Hematopoietic multipotent progenitor cell treated with erythropoietin and hydrocortisone succinate and interleukin-3 and kit ligand, for 8 days (in vitro differentiated cells): Measurements from ENCODE around the gene HERPUD1.
"Not testable (repeated sequence)": the region's sequence is repeated elsewhere in the genome, so short reads cannot be mapped to it uniquely, and the experiment has no call there.

Experiments used
- DNase-seq: peaks from one replicate; pipeline ENCODE4 v3.0.0-alpha.2; 2015

Gene HERPUD1

GRCh38 chr16:56961851-56962281, 29.9 kb downstream of the HERPUD1 start, which contains the start of gene CETP:
Gene CETP (plus strand): TSS chr16:56961950. CDS start chr16:56961980, 30 bp downstream.
- DNase-seq: no peak

GRCh38 chr16:56964243-56965148, 32.6 kb downstream of the HERPUD1 start:
- DNase-seq: peak; percentile 91

- DNase-seq: no peak
These were observed 33.5 kb downstream of the HERPUD1 start for GRCh38 chr16:56965149-56966092.

GRCh38 chr16:56966093-56966475, 34.1 kb downstream of the HERPUD1 start:
- no peak for DNase-seq

- no peak for DNase-seq
These were observed 35.8 kb downstream of the HERPUD1 start for GRCh38 chr16:56967733-56968132.

GRCh38 chr16:56969769-56970168, 37.8 kb downstream of the HERPUD1 start:
- DNase-seq: no peak

GRCh38 chr16:56970934-56971767, 39.2 kb downstream of the HERPUD1 start:
- DNase-seq: no peak

GRCh38 chr16:56971768-56972043, 39.8 kb downstream of the HERPUD1 start:
- DNase-seq: no peak

- DNase-seq: no peak
These were observed 40.7 kb downstream of the HERPUD1 start for GRCh38 chr16:56972403-56973293.

- no peak for DNase-seq
These were observed 41.4 kb downstream of the HERPUD1 start for GRCh38 chr16:56973294-56973689.

- not testable (repeated sequence) for DNase-seq
These were observed 42.0 kb downstream of the HERPUD1 start for GRCh38 chr16:56973899-56974298.

GRCh38 chr16:56974549-56975300, 42.8 kb downstream of the HERPUD1 start:
- DNase-seq: no peak

GRCh38 chr16:56975714-56976113, 43.8 kb downstream of the HERPUD1 start:
- no peak for DNase-seq

- DNase-seq: peak; percentile 66
These were observed 45.3 kb downstream of the HERPUD1 start for GRCh38 chr16:56977216-56977615.

- no peak for DNase-seq
These were observed 46.0 kb downstream of the HERPUD1 start for GRCh38 chr16:56977823-56978430.

- DNase-seq: no peak
These were observed 48.2 kb downstream of the HERPUD1 start for GRCh38 chr16:56980201-56980535.

- DNase-seq: no peak
These were observed 49.1 kb downstream of the HERPUD1 start for GRCh38 chr16:56980792-56981724.

GRCh38 chr16:56981729-56982271, 49.9 kb downstream of the HERPUD1 start:
- DNase-seq: no peak

GRCh38 chr16:56982695-56983094, 50.8 kb downstream of the HERPUD1 start:
- DNase-seq: no peak
